HCT116 (cell line): ENCODE data around the gene MDFIC2.

Experiments used
- POLR2AphosphoS5 ChIP-seq: IDR thresholded peaks from 2 replicates; pipeline ENCODE4 v1.6.1; 2011; ENCODE audit warnings: mild to moderate bottlenecking, low read depth, low read length, moderate library complexity
- REST ChIP-seq: IDR thresholded peaks from 2 replicates; pipeline ENCODE4 v1.6.1; 2012; ENCODE audit warnings: low read depth

- TF ChIP-seq REST (no peak), POLR2AphosphoS5 (no peak)
These were observed 39.8 kb upstream of the MDFIC2 start for GRCh38 chr3:70352215-70352614.
